ENCODE data around the gene NFE2.

NFE2 gene

DNA sequence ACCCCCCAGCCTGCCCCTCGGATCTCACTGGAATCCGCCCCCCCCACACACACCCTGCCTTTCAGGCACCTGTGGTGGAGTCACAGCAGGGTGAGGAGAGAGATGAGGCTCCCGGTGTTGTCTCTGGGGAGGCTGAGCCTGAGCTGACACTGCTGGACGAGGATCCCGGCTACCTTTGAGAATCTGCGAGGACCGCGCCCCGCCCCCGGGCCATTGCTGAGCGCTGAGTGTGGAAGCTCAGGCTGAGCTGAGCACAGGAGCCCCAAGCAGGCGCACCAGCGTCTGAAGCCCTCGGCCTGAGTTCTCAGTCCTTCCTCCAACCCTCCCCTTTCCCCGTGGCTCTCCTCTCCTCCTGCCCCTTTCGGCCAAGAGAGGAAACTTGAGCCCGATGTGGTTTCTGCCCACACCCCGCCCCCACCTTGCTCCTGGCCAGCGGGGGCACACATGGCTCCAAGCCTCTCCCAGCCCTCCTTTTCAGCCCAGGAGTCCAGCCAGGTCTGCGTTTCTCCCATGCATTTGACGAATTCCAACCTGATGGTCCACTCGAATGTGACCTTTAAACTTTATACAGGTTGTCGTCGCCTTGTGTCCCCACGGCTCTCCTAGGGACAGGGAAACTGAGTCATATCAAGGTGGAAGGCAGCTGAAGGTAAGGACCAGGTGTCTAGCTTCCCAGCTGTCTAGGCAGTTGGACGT, at the start of gene NFE2:
NFE2 (minus strand) TSS at position 284 of the 696 bp plus-strand sequence. CDS start 5,767 bp downstream, outside the sequence.
- peak; percentile 77 for DNase-seq
- no peak within 1 kb of the TSS for H3K27ac ChIP-seq
- TF ChIP-seq, protein P1, sequence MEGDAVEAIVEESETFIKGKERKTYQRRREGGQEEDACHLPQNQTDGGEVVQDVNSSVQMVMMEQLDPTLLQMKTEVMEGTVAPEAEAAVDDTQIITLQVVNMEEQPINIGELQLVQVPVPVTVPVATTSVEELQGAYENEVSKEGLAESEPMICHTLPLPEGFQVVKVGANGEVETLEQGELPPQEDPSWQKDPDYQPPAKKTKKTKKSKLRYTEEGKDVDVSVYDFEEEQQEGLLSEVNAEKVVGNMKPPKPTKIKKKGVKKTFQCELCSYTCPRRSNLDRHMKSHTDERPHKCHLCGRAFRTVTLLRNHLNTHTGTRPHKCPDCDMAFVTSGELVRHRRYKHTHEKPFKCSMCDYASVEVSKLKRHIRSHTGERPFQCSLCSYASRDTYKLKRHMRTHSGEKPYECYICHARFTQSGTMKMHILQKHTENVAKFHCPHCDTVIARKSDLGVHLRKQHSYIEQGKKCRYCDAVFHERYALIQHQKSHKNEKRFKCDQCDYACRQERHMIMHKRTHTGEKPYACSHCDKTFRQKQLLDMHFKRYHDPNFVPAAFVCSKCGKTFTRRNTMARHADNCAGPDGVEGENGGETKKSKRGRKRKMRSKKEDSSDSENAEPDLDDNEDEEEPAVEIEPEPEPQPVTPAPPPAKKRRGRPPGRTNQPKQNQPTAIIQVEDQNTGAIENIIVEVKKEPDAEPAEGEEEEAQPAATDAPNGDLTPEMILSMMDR (IDR thresholded peaks at IDR 0.05; ENCODE audit: low read depth, low read length), result no peak; the same call in 1 of the 2 replicates
- H3K36me3 ChIP-seq, result no peaks in the 10 kb centered on the region
- H3K4me3 ChIP-seq (ENCODE audit: low read depth, low read length), result peak within 1 kb of the TSS; percentile 25
- H3K27me3 ChIP-seq (ENCODE audit: insufficient read depth, low read depth, severe bottlenecking), result no peaks in the 10 kb centered on the region
- H3K9me3 ChIP-seq (ENCODE audit: severe bottlenecking), result no peaks in the 10 kb centered on the region

DNA sequence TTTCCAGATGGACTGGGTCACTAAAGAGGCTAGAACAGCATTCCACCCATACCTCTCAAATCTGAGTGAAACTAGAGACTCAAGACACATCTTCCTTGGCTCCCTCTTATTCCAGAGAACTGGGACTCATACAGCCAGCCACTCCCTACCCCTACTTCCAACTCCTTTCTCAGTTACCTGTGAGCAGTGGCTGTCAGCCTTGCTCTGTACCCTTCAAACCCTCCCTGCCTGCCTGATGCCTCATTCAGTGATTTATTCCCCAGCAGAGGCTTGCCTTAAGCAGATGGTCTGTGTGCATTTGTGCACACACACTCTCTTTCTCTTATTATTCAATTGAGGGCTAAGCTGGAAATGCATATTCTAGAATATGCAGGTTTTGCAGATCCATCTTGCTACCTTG, 48.9 kb upstream of the NFE2 start:
- peak overlapping the region; percentile 89 for H3K27ac ChIP-seq
- no peaks in the 10 kb centered on the region for H3K27me3 ChIP-seq (ENCODE audit: insufficient read depth, low read depth, severe bottlenecking)
- TF ChIP-seq, protein P1 (IDR thresholded peaks at IDR 0.05; ENCODE audit: low read depth, low read length), result no peak
- H3K4me3 ChIP-seq (ENCODE audit: low read depth, low read length), result no peak overlapping the region
- peaks cover 35% of the 10 kb centered on the region for H3K36me3 ChIP-seq
- H3K9me3 ChIP-seq (ENCODE audit: severe bottlenecking), result no peaks in the 10 kb centered on the region
- peak; percentile 53 for DNase-seq

DNA sequence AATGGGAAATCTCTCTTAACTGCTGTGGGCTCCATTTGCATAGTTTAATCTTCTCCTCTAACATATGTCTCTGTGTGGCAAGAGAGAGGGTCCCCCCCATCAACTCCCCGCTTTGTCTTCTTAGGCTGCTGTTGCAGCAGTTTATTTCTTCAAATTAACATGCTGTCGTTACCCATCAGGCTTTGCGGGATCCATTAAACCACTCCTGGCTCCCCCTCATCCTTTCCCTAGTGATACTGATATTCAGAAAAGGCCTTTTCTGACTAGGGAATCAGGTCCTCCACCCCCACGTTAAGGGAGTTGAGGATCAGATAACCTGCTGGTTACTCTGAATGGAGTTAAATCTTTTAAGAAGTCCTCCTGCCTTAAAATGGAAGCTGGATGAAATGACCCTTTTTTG, 48.2 kb upstream of the NFE2 start:
- Histone ChIP-seq H3K27ac (peak overlapping the region; percentile 89), H3K9me3 (ENCODE audit: severe bottlenecking) (no peaks in the 10 kb centered on the region), H3K36me3 (peaks cover 40% of the 10 kb centered on the region), H3K4me3 (ENCODE audit: low read depth, low read length) (no peak overlapping the region), H3K27me3 (ENCODE audit: insufficient read depth, low read depth, severe bottlenecking) (no peaks in the 10 kb centered on the region)
- TF ChIP-seq, protein P1 (IDR thresholded peaks at IDR 0.05; ENCODE audit: low read depth, low read length), result no peak
- peak; percentile 76 for DNase-seq

DNA sequence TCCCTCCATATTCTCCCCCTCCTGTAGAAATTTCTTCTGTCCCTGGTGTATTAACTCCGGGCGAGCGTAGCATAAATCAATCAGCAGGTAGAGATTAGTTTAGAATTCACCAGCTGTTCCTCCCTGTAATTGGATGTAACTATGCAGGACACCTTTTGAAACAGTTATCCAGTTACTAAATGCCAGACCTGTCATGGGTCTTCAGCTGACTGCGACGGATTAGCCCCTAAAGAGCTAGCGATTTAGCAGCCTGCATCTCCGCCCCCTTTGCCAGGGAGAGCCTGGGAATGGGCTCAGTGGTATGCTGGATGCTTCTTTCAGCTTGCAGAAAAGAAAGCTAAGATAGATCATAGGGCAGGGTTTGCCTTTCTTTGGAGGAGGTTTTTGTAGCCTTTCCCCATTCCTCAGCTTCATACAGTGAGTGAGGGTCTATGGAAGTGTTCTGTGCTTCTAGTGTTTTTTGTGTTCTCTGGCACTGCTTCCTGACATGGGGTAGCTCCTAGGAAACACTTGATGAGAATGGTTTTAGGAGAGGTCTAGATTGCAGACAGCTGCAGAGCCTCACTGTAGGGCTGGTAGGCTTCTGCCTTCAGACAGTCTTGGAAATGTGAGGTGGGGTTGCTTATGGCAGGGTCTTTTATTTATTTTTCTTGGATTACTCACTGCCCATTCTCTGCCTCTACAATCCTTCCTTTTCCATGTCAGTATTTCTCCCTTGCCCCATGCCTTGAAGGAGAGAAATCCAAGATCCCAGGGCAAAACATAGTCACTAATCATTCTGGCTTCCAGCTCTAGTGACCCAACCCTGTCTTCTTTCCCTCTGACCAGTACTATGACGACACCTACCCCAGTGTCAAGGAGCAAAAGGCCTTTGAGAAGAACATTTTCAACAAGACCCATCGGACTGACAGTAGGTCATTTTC, 40.8 kb upstream of the NFE2 start:
- no peaks in the 10 kb centered on the region for H3K27me3 ChIP-seq (ENCODE audit: insufficient read depth, low read depth, severe bottlenecking)
- peaks cover 31% of the 10 kb centered on the region for H3K36me3 ChIP-seq
- TF ChIP-seq, protein P1 (IDR thresholded peaks at IDR 0.05; ENCODE audit: low read depth, low read length), result no peak
- no peaks in the 10 kb centered on the region for H3K9me3 ChIP-seq (ENCODE audit: severe bottlenecking)
- DNase-seq, result peak; percentile 93
- peak overlapping the region; percentile 19 for H3K4me3 ChIP-seq (ENCODE audit: low read depth, low read length)
- H3K27ac ChIP-seq, result peak overlapping the region; percentile 65

DNA sequence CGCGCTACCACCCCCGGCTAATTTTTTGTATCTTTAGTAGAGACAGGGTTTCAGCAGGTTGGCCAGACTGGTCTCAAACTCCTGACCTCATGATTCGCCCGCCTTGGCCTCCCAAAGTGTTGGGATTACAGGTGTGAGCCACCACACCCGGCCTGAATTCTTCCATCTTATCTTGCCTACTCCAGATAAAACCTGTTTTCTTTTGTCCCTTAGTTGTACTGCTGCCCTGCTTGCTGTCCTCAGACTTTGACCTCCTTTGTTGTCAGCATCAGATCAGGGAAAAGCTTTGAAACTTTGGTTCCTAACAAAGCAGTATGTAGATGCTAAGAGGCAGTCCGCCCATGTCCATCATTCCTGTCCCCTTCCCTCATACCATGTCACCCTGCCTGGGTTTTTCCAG, 40.0 kb upstream of the NFE2 start:
- Histone ChIP-seq H3K36me3 (peaks cover 31% of the 10 kb centered on the region), H3K9me3 (ENCODE audit: severe bottlenecking) (no peaks in the 10 kb centered on the region), H3K4me3 (ENCODE audit: low read depth, low read length) (no peak overlapping the region), H3K27ac (peak overlapping the region; percentile 65), H3K27me3 (ENCODE audit: insufficient read depth, low read depth, severe bottlenecking) (no peaks in the 10 kb centered on the region)
- no peak for DNase-seq
- TF ChIP-seq, protein P1 (IDR thresholded peaks at IDR 0.05; ENCODE audit: low read depth, low read length), result no peak

Measured in WERI-Rb-1 (cell line).